ENCODE data around the gene KRTAP10-7.
"Not testable (repeated sequence)": the region's sequence is repeated elsewhere in the genome, so short reads cannot be mapped to it uniquely, and the experiment has no call there.

KRTAP10-7 gene

DNA sequence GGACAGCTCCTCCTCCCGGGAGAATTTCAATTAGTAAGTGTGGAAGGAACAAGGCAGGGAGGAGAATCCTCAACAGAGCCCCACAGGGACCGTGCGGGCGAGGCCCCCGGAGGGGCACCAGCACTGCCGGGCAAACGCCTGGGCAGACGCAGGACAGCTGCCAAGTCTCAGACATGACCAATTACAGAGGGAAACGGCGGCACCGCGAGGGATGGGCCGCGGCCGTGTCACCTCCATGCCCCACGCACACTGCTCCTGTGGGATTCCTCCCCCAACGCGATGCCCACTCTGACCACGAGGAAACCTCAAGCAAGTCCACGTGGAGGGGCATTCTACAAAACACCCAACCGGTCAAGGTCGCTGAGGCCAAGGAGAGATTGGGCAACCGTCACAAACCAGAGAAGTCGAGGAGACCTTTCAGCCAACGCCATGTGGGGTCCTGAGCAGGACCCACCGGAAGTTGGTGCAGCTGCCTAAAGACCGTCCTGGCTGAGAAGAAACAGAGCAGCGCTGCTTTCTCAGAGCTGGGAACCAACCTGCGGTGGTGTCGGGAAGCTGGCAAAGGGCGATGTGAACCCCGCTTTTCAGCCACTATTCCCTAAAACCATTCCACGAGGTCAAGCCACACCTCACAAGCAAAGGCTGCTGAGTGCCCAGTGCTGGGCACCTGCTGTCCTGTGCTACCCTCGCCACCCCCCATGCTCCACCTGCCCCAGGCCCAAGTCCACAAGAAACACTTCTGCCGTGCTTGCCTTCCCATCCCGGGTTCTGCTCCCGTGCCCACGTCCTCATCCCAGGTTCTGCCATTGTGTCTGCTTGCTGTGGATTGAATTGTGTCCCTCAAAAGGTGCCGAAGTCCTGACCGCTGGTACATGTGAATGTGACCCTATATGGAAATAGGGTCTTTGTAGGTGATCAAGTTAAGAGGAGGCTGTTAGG lies 28.3 kb upstream of the KRTAP10-7 start:
- DNase-seq, result no peak

GRCh38 chr21:44572959-44573583 lies 27.3 kb upstream of the KRTAP10-7 start:
- no peak for DNase-seq

- not testable (repeated sequence) for DNase-seq
These were observed 26.6 kb upstream of the KRTAP10-7 start, which contains the start of gene KRTAP10-4 for GRCh38 chr21:44573630-44574456. KRTAP10-4 (plus strand) TSS chr21:44573729; CDS start chr21:44573759, 30 bp downstream.

- peak; percentile 18 for DNase-seq
These were observed 25.7 kb upstream of the KRTAP10-7 start for GRCh38 chr21:44574457-44575306.

DNA sequence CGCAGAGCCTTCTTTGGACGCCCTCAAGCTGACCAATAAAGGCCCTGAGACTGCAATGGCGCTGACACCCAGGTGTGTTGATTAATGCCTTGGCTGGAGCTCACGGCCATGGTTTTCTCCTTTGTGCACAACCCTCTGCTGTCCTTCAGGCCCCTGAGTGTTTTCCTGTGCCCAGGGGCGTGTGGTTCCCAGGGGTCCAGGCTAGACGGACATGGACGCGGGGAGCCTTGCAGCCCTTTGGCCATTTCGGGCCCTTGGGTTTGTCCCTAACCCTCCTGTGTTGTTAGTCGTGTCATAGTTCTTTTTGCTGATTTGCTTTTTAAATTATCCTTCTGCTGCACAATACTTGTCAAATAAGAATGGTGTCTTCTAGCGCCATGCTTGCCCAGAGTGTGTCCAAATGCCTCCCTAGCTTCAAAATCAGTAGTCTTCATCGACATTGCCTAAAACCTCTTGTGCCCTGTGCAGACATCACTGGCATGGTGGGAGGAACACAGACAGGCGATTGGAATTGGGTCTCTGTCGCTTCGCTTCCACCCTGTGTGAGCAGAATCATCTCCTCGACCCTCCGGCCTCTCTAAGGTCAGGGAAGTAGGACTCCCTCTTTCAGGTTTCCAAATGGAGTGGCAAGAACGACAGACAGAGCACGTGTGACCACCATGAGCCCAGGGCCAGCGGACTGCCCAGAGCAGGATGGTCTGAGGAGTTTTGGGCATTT lies 24.9 kb upstream of the KRTAP10-7 start:
- no peak for DNase-seq

DNA sequence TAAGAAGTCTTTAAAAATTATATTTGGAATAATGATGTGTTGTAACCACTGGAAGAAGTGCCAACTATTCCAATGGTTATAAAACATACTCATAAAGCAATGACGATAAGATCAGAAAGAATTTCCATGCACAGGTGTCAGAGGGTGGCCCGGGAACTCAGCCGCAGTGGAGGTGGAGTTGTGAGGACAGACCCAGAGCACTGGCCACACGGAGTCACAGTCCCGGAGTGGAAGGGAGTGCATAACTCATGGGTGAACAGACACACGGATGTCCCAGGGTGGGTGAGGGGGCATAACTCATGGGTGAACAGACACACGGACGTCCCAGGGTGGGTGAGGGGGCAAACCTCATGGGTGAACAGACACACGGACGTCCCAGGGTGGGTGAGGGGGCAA lies 24.4 kb upstream of the KRTAP10-7 start:
- DNase-seq, result no peak

DNA sequence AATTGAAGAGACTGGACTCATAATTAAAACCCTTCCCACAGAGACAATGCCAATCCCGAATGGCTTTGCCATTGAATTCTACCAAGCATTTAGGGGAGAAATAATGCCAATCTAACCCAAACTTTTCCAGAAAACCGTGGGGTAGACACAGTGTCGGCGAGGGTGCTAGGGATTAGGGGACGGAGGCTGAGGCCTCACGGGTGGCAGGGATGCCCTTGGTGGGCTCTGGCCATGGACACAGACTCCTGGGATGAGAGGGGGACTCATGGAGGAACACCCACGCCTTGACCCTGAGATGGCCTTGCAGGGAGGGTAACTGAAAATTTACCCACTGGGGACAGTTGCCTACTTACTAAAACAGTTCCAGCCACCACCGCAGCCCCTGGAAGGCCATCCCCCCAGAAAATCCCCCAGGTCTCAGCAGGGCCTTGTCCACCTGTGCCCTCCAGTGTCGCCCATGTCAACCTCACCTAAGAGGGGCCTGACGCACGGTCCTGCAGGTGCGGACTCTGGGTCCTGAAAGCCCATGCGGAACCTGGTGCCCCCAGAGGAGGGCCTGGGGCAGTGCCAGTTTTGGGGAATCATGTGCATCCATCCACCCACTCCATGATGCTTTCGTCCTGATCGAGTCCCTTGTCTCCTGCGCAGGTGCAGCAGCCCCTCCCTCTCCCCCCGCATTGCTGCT lies 21.9 kb upstream of the KRTAP10-7 start:
- DNase-seq, result no peak

DNA sequence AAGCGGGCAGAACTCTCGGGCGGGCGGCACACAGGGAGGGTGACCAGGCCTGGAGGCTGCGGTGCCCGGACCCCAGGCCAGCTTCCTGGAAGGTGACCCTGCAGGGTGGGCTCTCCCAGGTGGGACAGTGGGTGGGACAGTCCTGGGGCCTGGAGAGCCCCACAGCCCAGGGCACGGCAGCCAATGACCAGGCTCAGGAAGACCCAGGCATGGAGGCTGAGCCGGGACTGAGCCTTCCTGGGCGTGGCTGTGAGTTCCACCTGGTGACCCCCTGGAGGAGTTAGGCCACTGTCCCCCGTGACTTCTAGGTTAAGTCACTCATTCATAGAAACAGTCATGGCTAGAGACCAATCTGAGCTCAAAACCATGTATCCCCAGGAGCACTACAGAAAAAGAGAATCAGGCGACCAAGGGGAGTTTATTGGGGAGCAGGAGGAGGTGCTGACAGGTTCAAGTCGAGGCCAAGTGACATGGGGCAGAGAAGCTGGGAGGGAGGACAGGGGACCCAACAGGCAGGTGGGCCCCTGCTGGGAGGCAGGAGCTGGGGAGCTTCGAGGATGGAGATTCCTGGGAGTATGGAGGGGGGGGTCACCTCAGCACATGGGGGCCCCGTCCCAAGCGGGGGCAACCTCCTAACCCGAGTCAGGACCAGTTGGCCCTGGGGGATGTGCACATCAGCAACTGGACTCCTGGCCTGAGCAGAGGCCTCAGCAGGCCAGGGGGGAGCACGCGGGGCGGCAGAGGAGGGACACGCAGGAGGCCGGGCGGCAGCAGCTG lies 21.2 kb upstream of the KRTAP10-7 start:
- no peak for DNase-seq

DNA sequence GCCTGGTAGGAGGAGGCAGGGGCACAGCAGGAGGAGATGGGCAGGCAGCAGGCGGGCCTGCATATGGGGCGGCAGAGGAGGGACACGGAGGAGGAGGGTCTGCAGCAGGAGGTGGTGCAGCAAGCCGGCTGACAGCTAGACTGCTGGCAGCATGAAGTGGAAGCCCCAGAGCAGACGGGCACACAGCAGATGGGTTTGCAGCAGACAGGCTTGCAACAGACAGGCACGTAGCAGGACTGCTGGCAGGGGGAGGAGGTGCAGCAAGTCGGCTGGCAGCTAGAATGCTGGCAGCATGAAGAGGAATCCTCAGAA lies 20.6 kb upstream of the KRTAP10-7 start:
- no peak for DNase-seq

DNA sequence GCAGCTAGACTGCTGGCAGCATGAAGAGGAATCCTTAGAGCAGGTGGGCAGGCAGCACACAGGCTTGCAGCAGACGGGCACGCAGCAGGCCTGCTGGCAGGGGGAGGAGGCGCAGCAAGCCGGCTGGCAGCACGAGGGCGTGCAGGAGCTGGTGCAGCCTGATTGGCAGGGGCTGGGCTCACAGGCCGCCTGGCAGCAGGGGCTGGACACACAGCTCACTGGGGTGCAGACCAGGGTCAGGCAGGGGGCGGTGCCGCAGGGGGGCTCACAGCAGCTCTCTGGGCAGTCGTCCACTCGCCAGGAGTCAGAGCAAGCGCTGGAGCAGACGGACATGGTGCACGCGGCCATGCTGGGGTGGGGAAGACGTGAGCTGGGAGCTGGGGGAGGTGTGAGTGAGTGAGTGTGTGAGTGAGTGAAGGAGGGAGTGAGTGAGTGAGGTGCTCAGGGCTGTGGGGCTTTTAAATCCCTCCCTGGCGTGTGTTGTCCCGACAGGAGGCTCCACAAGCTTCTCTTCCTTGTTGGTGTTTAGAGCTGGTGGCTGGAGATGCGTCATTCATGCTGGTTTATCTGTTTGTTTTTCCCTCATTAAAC lies 20.1 kb upstream of the KRTAP10-7 start, which contains the start of gene KRTAP10-5:
TSS of gene KRTAP10-5 (minus strand) at position 374 of the 591 bp plus-strand sequence. CDS start at position 348, 26 bp downstream.
- not testable (repeated sequence) for DNase-seq

- no peak for DNase-seq
These were observed 19.2 kb upstream of the KRTAP10-7 start for GRCh38 chr21:44581158-44581557.

DNA sequence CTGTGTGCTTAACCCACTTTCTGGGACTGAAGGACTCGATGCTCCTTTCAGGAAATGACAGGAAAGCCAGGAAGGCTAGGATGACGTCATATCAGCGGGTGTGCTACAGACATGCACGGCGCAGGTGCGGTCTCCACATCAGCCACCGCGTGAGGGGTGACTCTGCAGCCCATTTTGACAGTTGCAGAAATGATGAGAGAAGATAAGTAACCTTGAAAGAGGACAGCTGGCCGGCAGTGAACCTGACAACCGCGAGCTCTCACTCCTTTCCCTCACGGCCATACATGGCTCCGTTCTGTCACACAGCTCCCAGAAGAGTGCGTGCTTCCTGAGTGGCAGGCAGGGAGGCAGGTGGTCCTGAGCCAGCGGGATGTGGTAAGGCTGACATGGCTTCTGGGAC lies 18.3 kb upstream of the KRTAP10-7 start:
- no peak for DNase-seq

GRCh38 chr21:44583089-44583799 lies 17.2 kb upstream of the KRTAP10-7 start:
- peak; percentile 41 for DNase-seq

- DNase-seq, result no peak
These were observed 16.6 kb upstream of the KRTAP10-7 start for GRCh38 chr21:44583800-44584147.

DNA sequence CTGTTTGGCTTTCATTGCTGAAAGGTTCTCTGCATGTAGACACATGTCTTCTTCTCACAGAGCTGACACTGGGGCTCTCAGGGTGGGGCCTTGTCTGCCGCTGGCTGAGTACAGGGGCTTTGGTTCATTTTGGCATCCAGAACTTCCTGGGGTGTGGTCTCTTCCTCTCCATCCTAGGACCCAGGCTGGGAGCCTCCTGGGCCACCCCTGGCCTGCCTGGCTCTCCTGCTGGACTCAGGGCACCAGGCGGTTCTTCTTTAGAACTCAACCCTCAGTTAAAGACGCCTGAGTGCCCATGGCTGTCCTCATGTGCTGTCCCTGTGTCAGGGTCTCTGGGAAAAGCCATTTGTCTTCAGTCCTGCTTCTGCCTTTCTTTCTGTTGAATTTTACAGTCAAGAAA lies 14.5 kb upstream of the KRTAP10-7 start:
- no peak for DNase-seq

DNA sequence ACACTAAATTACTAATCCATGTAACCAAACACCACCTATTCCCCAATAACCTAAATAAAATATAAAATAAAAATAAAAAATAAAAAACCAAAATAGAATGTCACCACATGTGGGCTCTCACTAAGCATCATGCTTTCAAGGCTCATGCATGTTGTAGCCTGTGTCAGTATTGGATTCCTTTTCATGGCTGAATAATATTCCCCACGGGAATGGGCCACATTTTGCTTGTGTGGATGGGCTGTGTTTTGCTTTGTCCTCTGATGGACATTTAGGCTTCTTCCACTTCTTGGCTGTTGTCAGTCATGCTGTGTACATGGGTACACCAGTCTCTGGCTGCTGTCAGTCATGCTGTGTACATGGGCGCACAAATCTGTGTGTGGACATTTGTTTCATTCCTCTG lies 11.3 kb upstream of the KRTAP10-7 start:
- no peak for DNase-seq

- DNase-seq, result no peak
These were observed 10.7 kb upstream of the KRTAP10-7 start for GRCh38 chr21:44589586-44590305.

DNA sequence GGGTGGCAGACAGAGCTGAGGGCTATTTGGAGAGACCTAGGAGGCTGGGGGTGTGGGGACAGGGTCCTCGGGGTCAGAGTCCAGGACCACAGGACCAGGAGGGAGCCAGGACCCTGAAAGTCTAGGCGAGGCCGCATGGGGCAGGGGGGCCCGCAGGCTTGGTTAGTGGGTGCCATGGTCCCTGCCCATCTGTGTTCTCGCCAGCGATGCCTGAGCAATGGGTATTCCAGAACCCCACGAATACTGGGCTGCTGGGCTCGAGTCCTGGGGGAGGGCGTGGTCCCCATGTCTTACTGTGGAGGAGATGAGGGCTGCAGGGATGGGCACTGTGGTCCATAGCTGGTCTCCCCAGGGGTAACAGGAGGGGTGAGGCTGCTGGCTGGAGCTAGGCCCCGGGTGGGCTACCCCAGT lies 10.1 kb upstream of the KRTAP10-7 start:
- no peak for DNase-seq
